GM23338 (cell line): Measurements from ENCODE around the gene SYNE1.

Experiments
- CREB1 ChIP-seq: fragments of 250-450 bp; sonication (Bioruptor Pico); IDR thresholded peaks from 2 replicates; pipeline ENCODE4 v1.5.0; 2020; ENCODE audit warnings: low read depth, mild to moderate bottlenecking, moderate library complexity
- EZH2 ChIP-seq: fragments of 200-600 bp; sonication (generic); IDR thresholded peaks from one replicate; pipeline ENCODE4 v1.8.0; 2017; ENCODE audit warnings: antibody characterized with exemption, mild to moderate bottlenecking, low read depth; ENCODE audit not compliant: unreplicated experiment
- EZH2phosphoT487 ChIP-seq: fragments of 200-600 bp; sonication (generic); IDR thresholded peaks from one replicate; pipeline ENCODE4 v1.8.1; 2018; ENCODE audit warnings: antibody characterized with exemption; ENCODE audit not compliant: unreplicated experiment
- JUNB ChIP-seq: IDR thresholded peaks from one replicate; pipeline ENCODE4 v1.6.1; 2016; ENCODE audit warnings: antibody characterized with exemption; ENCODE audit not compliant: unreplicated experiment
- NANOG ChIP-seq: IDR thresholded peaks from 2 replicates; pipeline ENCODE4 v1.6.1; 2016; ENCODE audit warnings: antibody characterized with exemption, borderline replicate concordance
- POLR2AphosphoS5 ChIP-seq: IDR thresholded peaks from 2 replicates; pipeline ENCODE4 v1.6.1; 2016; ENCODE audit warnings: antibody characterized with exemption, low read depth
- STAT1 ChIP-seq: IDR thresholded peaks from one replicate; pipeline ENCODE4 v1.6.1; 2016; ENCODE audit warnings: antibody characterized with exemption; ENCODE audit not compliant: unreplicated experiment
- ZNF331 ChIP-seq: fragments of 250-450 bp; sonication (Bioruptor Pico); IDR thresholded peaks from 2 replicates; pipeline ENCODE4 v1.5.0; 2020; ENCODE audit warnings: low read depth, mild to moderate bottlenecking, moderate library complexity
- ZNF462 ChIP-seq: fragments of 250-450 bp; sonication (Bioruptor Pico); IDR thresholded peaks from 2 replicates; pipeline ENCODE4 v1.5.0; 2020; ENCODE audit warnings: mild to moderate bottlenecking, moderate library complexity
- TF ChIP-seq, protein P1 (sequence below), 2 experiments: fragments of 200-600 bp in 1 of 2; sonication (generic) in 1 of 2; conservative IDR thresholded peaks; 2 replicates each; pipeline versions ENCODE4 v1.5.1 to v1.6.1; 2016 to 2017; ENCODE audit warnings: antibody characterized with exemption in 2 of 2, low read depth in 2 of 2, mild to moderate bottlenecking in 2 of 2, moderate library complexity in 1 of 2
- TF ChIP-seq, protein P2 (sequence below): IDR thresholded peaks from one replicate; pipeline ENCODE4 v1.6.1; 2018; ENCODE audit warnings: antibody characterized with exemption; ENCODE audit not compliant: unreplicated experiment

GRCh38 chr6:152204591-152204990, 432.6 kb downstream of the SYNE1 start:
- TF ChIP-seq POLR2AphosphoS5 (no peak), EZH2 (no peak), EZH2phosphoT487 (no peak), JUNB (no peak), CREB1 (CRISPR knock-in tag) (no peak), ZNF462 (CRISPR knock-in tag) (no peak), ZNF331 (no peak), STAT1 (no peak), NANOG (no peak)
- TF ChIP-seq, protein P1, sequence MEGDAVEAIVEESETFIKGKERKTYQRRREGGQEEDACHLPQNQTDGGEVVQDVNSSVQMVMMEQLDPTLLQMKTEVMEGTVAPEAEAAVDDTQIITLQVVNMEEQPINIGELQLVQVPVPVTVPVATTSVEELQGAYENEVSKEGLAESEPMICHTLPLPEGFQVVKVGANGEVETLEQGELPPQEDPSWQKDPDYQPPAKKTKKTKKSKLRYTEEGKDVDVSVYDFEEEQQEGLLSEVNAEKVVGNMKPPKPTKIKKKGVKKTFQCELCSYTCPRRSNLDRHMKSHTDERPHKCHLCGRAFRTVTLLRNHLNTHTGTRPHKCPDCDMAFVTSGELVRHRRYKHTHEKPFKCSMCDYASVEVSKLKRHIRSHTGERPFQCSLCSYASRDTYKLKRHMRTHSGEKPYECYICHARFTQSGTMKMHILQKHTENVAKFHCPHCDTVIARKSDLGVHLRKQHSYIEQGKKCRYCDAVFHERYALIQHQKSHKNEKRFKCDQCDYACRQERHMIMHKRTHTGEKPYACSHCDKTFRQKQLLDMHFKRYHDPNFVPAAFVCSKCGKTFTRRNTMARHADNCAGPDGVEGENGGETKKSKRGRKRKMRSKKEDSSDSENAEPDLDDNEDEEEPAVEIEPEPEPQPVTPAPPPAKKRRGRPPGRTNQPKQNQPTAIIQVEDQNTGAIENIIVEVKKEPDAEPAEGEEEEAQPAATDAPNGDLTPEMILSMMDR (conservative IDR thresholded peaks at IDR 0.05; ENCODE audit: low read depth in 2 of 2), result no peak
- TF ChIP-seq, protein P2, sequence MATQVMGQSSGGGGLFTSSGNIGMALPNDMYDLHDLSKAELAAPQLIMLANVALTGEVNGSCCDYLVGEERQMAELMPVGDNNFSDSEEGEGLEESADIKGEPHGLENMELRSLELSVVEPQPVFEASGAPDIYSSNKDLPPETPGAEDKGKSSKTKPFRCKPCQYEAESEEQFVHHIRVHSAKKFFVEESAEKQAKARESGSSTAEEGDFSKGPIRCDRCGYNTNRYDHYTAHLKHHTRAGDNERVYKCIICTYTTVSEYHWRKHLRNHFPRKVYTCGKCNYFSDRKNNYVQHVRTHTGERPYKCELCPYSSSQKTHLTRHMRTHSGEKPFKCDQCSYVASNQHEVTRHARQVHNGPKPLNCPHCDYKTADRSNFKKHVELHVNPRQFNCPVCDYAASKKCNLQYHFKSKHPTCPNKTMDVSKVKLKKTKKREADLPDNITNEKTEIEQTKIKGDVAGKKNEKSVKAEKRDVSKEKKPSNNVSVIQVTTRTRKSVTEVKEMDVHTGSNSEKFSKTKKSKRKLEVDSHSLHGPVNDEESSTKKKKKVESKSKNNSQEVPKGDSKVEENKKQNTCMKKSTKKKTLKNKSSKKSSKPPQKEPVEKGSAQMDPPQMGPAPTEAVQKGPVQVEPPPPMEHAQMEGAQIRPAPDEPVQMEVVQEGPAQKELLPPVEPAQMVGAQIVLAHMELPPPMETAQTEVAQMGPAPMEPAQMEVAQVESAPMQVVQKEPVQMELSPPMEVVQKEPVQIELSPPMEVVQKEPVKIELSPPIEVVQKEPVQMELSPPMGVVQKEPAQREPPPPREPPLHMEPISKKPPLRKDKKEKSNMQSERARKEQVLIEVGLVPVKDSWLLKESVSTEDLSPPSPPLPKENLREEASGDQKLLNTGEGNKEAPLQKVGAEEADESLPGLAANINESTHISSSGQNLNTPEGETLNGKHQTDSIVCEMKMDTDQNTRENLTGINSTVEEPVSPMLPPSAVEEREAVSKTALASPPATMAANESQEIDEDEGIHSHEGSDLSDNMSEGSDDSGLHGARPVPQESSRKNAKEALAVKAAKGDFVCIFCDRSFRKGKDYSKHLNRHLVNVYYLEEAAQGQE, result no peak
